SK-N-SH treated with all-trans-retinoic acid at 6 μM for 48 hours (cell line): ENCODE measurements around the gene CLCF1.
"Not testable (repeated sequence)": the region's sequence is repeated elsewhere in the genome, so short reads cannot be mapped to it uniquely, and the experiment has no call there.

Experiments
- RARB ChIP-seq: fragments of 250-450 bp; sonication (Bioruptor Pico); IDR thresholded peaks from 2 replicates; pipeline ENCODE4 v1.8.0; 2021; ENCODE audit warnings: mild to moderate bottlenecking, moderate library complexity
- ZFP30 ChIP-seq: fragments of 450-650 bp; formaldehyde crosslinking; IDR thresholded peaks from 2 replicates; pipeline ENCODE4 v1.5.0; 2022; ENCODE audit warnings: mild to moderate bottlenecking, moderate library complexity

DNA sequence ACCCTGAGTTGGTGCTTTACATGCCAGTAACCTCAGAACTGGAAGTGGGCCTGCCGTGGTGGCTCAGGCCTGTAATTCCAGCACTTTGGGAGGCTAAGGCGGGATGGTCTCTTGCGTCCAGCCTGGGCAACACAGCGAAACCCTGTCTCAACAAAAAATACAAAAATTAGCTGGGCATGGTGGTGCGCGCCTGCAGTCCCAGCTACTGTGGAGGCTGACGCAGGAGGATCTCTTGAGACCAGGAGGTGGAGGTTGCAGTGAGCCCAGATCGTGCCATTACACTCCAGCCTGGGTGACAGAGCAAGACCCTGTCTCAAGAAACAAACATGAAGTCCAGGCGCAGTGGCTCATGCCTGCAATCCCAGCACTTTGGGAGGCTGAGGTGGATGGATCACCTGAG, 29.7 kb upstream of the CLCF1 start:
- TF ChIP-seq ZFP30, RARB (CRISPR knock-in tag): not testable (repeated sequence)
